Activated CD8-positive, alpha-beta memory T cell treated with anti-CD3 and anti-CD28 coated beads, Interleukin-2, amount 10 ng/mL, durations not matched to agents 7 days and 5 days (primary cell): Measurements from ENCODE around the gene FRAS1. TPM values are rescaled to one million over a fixed set of nuclear protein-coding genes. Genes with fewer than 3 reads are reported as not detected.

Experiments used
- ATAC-seq: fragments of 150-1000 bp; cut with Tn5 transposase; one replicate; pipeline ENCODE4 v1.10.0; 2021; ENCODE audit warnings: moderate library complexity
- CTCF ChIA-PET: fragments of 350-600 bp; sonication (Branson Sonifier 250); formaldehyde crosslinking; loops from one replicate; lab custom pipeline; 2021; ENCODE audit warnings: antibody characterized with exemption; lab: Charles Lee
- DNase-seq: peaks from one replicate; pipeline ENCODE4 v3.0.0-alpha.2; 2020
- H3K27ac Mint-ChIP-seq: one replicate; pipeline ENCODE4 v1.8.0; 2021; ENCODE audit warnings: mild to moderate bottlenecking, mixed read lengths
- H3K27me3 Mint-ChIP-seq: one replicate; pipeline ENCODE4 v1.8.0; 2021; ENCODE audit warnings: mixed read lengths
- H3K36me3 Mint-ChIP-seq: one replicate; pipeline ENCODE4 v1.8.0; 2021; ENCODE audit warnings: mild to moderate bottlenecking, mixed read lengths
- H3K4me1 Mint-ChIP-seq: one replicate; pipeline ENCODE4 v1.8.0; 2021; ENCODE audit warnings: mixed read lengths
- H3K4me3 Mint-ChIP-seq: one replicate; pipeline ENCODE4 v1.8.0; 2021; ENCODE audit warnings: mild to moderate bottlenecking, moderate library complexity, mixed read lengths
- H3K9me3 Mint-ChIP-seq: one replicate; pipeline ENCODE4 v1.8.0; 2022; ENCODE audit warnings: low read depth, mixed read lengths
- total RNA-seq, 2 experiments: library from RNA; stranded (reverse); gene quantifications; one replicate each; pipeline ENCODE4 v1.2.3, GENCODE V29; 2021

The FRAS1 gene
- total RNA-seq, 2 experiments from 2014 or later: 0.05 TPM; not detected in 1

DNA sequence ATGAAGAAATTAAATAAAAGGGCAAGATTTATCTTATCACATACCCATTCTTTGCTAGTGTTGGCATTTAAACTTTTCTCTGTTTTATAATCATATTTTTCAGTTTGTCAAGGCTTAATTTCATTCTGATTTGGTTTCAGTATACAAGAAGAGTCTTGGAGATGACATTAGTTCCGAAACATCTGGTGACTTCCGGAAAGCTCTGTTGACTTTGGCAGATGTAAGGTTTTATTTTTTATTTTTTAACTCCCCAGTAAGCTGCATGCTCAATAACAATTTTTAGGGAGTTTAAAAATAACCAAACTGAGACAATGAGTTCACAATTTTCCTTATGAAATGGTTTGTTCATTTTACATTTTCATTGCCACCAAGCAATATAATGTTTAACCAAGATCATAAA, 534.3 kb downstream of the FRAS1 start:
- Mint-ChIP-seq H3K27me3 (peaks cover 24% of the 10 kb centered on the region), H3K4me1 (no peaks in the 10 kb centered on the region), H3K4me3 (no peak overlapping the region), H3K36me3 (no peaks in the 10 kb centered on the region), H3K9me3 (no peaks in the 10 kb centered on the region), H3K27ac (no peak overlapping the region)
- no peak for DNase-seq
- CTCF ChIA-PET: interaction anchor here (0.8 kb wide), 1 partner anchor 22 kb away, joined by 3 read pairs; no protein-coding TSS in a partner anchor
- no peak for ATAC-seq

DNA sequence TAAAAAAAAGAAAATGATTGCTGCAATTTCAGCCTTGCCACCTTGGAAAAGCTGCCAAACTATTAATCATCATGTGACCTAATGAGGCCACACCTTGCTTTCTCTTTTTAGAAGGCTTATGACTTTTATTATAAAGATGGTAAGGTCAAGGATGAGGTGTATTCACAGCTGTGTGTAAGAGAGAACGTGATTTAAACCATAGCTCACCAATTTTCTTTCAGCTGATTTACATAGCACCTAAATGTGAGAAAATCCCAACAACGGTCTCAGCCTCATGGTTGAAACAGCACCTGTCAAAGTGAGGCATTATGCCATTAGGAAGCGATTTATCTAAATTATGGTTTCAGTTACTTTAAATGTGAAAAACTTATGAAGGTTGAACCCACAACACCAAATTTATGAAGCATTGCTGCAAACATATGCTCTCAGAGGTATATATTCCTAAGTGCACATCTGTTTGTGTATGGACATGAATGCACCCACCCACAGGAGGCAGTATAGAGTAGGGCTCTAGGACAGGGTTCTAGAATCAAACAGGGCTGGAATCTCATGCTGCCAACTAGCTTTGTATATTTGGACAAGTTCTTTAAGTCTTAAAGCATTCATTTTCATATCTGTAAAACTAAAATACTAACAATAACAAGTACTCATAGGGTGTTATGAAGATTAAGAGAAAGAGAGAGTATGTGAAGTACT, 535.1 kb downstream of the FRAS1 start:
- no peaks in the 10 kb centered on the region for H3K4me1 Mint-ChIP-seq
- CTCF ChIA-PET: interaction anchor here (0.8 kb wide), 1 partner anchor 21 kb away, joined by 3 read pairs; no protein-coding TSS in a partner anchor
- H3K27me3 Mint-ChIP-seq: peaks cover 24% of the 10 kb centered on the region
- H3K27ac Mint-ChIP-seq: no peak overlapping the region
- H3K4me3 Mint-ChIP-seq: no peak overlapping the region
- no peaks in the 10 kb centered on the region for H3K36me3 Mint-ChIP-seq
- H3K9me3 Mint-ChIP-seq: no peaks in the 10 kb centered on the region
- ATAC-seq (no peak), DNase-seq (no peak)

Other genes with a start within 250 kb of the FRAS1 start
- 100 to 1,000 TPM; 103 to 107 TPM for gene CNOT6L, start 238.0 kb upstream of the FRAS1 start, total RNA-seq
- 10 to 100 TPM; 28.5 to 43.2 TPM for gene MRPL1, start 194.5 kb upstream of the FRAS1 start, total RNA-seq